Umbilical cord (tissue), 2 donors: ENCODE results near the gene BICRAL. TPM values are rescaled to one million over a fixed set of nuclear protein-coding genes. Genes with fewer than 3 reads are reported as not detected.
A peak's percentile ranks its signal among the peaks of the same experiment; 100 is the strongest.
"Not testable (repeated sequence)": the region's sequence is repeated elsewhere in the genome, so short reads cannot be mapped to it uniquely, and the experiment has no call there.

Experiments
- DNase-seq: peaks from one replicate; pipeline ENCODE4 v3.0.0-alpha.2; 2015; ENCODE audit warnings: low spot score
- total RNA-seq: library from RNA; depleted of rRNA; stranded (reverse); fragments of >200 nt; gene quantifications from one replicate; pipeline ENCODE4 v1.2.3, GENCODE V29; 2014; ENCODE audit warnings: low replicate concordance; ENCODE audit not compliant: insufficient read depth

The BICRAL gene
- total RNA-seq, 1 donor from 2014 or later: 10.8 TPM

GRCh38 chr6:42795651-42796050, 13.8 kb downstream of the BICRAL start:
- no peak for DNase-seq

GRCh38 chr6:42796171-42796570, 14.3 kb downstream of the BICRAL start:
- DNase-seq: no peak

- not testable (repeated sequence) for DNase-seq
Measured at GRCh38 chr6:42797696-42798095, 15.8 kb downstream of the BICRAL start.

GRCh38 chr6:42805297-42805861, 23.5 kb downstream of the BICRAL start:
- no peak for DNase-seq

GRCh38 chr6:42806359-42806758, 24.5 kb downstream of the BICRAL start:
- DNase-seq: not testable (repeated sequence)

GRCh38 chr6:42808492-42809483, 26.9 kb downstream of the BICRAL start:
- DNase-seq: no peak

- DNase-seq: no peak
Measured at GRCh38 chr6:42813074-42813645, 31.3 kb downstream of the BICRAL start.

- no peak for DNase-seq
Measured at GRCh38 chr6:42813906-42814444, 32.1 kb downstream of the BICRAL start.

- not testable (repeated sequence) for DNase-seq
Measured at GRCh38 chr6:42815726-42816125, 33.9 kb downstream of the BICRAL start.

- DNase-seq: no peak
Measured at GRCh38 chr6:42817907-42818306, 36.1 kb downstream of the BICRAL start.

- no peak for DNase-seq
Measured at GRCh38 chr6:42818416-42818815, 36.6 kb downstream of the BICRAL start.

- DNase-seq: no peak
Measured at GRCh38 chr6:42818878-42819277, 37.0 kb downstream of the BICRAL start.

- DNase-seq: no peak
Measured at GRCh38 chr6:42819803-42820511, 38.1 kb downstream of the BICRAL start.

- peak; percentile 8 for DNase-seq
Measured at GRCh38 chr6:42820512-42821340, 38.9 kb downstream of the BICRAL start.

- DNase-seq: no peak
Measured at GRCh38 chr6:42821341-42821668, 39.5 kb downstream of the BICRAL start.

- DNase-seq: no peak
Measured at GRCh38 chr6:42821846-42822245, 40.0 kb downstream of the BICRAL start.

GRCh38 chr6:42829561-42830092, 47.8 kb downstream of the BICRAL start:
- DNase-seq: no peak

- DNase-seq: no peak
Measured at GRCh38 chr6:42831237-42831636, 49.4 kb downstream of the BICRAL start.

- no peak for DNase-seq
Measured at GRCh38 chr6:42834056-42834455, 52.2 kb downstream of the BICRAL start.

GRCh38 chr6:42841844-42842584, 60.2 kb downstream of the BICRAL start:
- DNase-seq: no peak
